ENCODE results near the gene SNX5.
"Not testable (repeated sequence)": the region's sequence is repeated elsewhere in the genome, so short reads cannot be mapped to it uniquely, and the experiment has no call there.

SNX5 gene

DNA sequence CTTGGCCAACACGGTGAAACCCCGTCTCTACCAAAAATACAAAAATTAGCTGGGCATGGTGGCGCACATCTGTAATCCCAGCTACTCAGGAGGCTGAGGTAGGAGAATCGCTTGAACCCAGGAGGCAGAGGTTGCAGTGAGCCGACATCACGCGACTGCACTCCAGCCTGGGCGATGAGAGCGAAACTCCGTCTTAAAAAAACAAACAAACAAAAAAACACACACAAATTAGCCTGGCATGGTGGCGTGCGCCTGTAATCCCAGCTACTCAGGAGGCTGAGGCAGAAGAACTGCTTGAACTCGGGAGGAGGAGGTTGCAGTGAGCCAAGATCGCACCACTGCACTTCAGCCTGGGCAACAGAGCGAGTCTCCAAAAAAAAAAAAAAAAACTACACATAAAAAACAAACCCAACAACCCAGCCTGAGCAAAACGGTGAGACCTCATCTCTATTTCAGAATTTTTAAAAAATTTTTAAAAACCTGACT lies 8.2 kb downstream of the SNX5 start:
- H3K9me3 Mint-ChIP-seq, H3K27me3 Mint-ChIP-seq: not testable (repeated sequence)
- Mint-ChIP-seq H3K4me1 (ENCODE audit: low read depth) (peaks cover 82% of the 10 kb centered on the region), H3K4me3 (peak overlapping the region; percentile 28), H3K27ac (peak overlapping the region; percentile 98), H3K36me3 (ENCODE audit: low read depth) (peaks cover 59% of the 10 kb centered on the region)
- intact Hi-C loops (cut with micrococcal nuclease): loop anchor here (5.0 kb wide), 1 partner anchor 177 kb away; the partner anchor contains the start of genes KAT14 and PET117

- Mint-ChIP-seq H3K9me3 (no peaks in the 10 kb centered on the region), H3K36me3 (ENCODE audit: low read depth) (peaks cover 63% of the 10 kb centered on the region), H3K27ac (peak overlapping the region; percentile 98), H3K4me1 (ENCODE audit: low read depth) (peaks cover 75% of the 10 kb centered on the region), H3K27me3 (no peaks in the 10 kb centered on the region), H3K4me3 (no peak overlapping the region)
- intact Hi-C loops (cut with micrococcal nuclease): loop anchor here (2.0 kb wide), 1 partner anchor 14 kb away; no protein-coding TSS in a partner anchor
These were observed 9.4 kb downstream of the SNX5 start for GRCh38 chr20:17959257-17959627.

- Mint-ChIP-seq H3K4me1 (ENCODE audit: low read depth) (peaks cover 78% of the 10 kb centered on the region), H3K9me3 (no peaks in the 10 kb centered on the region), H3K27ac (peak overlapping the region; percentile 98), H3K27me3 (no peaks in the 10 kb centered on the region), H3K4me3 (no peak overlapping the region), H3K36me3 (ENCODE audit: low read depth) (peaks cover 64% of the 10 kb centered on the region)
- intact Hi-C loops (cut with micrococcal nuclease): loop anchor here (2.0 kb wide), 1 partner anchor 14 kb away; no protein-coding TSS in a partner anchor
These were observed 10.0 kb downstream of the SNX5 start for GRCh38 chr20:17958373-17959256.

- H3K36me3 Mint-ChIP-seq (ENCODE audit: low read depth): peaks cover 66% of the 10 kb centered on the region
- no peak overlapping the region for H3K4me3 Mint-ChIP-seq
- intact Hi-C loops (cut with micrococcal nuclease): loop anchor here (2.0 kb wide), 1 partner anchor 15 kb away; no protein-coding TSS in a partner anchor
These were observed 10.9 kb downstream of the SNX5 start for GRCh38 chr20:17957505-17958363.

DNA sequence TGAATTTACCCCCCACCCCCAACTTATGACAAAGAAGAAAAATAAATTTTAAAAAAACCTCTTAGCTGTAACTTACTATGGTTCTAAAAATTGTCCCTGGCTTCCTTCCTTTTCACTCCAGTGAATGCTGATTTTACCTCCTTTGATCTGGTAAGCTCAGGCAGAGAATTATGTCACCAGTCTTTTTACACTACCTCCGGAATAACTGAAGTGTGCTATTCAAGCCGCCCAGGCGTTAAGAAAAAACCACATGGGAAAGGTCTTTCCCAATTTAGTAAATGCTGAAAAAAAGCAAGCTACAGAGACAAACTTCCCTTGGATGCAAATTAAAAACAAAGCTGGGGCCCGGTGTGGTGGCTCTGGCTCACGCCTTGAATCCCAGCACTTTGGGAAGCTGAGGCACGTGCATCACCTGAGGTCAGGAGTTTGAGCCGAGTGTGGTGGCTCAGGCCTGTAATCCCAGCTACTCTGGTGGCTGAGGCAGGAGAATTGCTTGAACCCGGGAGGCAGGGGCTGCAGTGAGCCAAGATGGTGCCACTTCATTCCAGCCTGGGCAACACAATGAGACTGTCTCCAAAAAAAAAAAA lies 12.4 kb downstream of the SNX5 start:
- Mint-ChIP-seq H3K4me1 (ENCODE audit: low read depth) (peaks cover 63% of the 10 kb centered on the region), H3K27me3 (no peaks in the 10 kb centered on the region), H3K4me3 (no peak overlapping the region), H3K36me3 (ENCODE audit: low read depth) (peaks cover 76% of the 10 kb centered on the region), H3K9me3 (no peaks in the 10 kb centered on the region), H3K27ac (peak overlapping the region; percentile 56)
- intact Hi-C loops (cut with micrococcal nuclease): no loop called here

More at GRCh38 chr20:17957505-17958363, 10.9 kb downstream of the SNX5 start:
- Mint-ChIP-seq H3K27me3 (no peaks in the 10 kb centered on the region), H3K4me1 (ENCODE audit: low read depth) (peaks cover 78% of the 10 kb centered on the region), H3K9me3 (no peaks in the 10 kb centered on the region), H3K27ac (peak overlapping the region; percentile 51)

- no peak overlapping the region for H3K4me3 Mint-ChIP-seq
- H3K9me3 Mint-ChIP-seq: no peaks in the 10 kb centered on the region
- H3K27ac Mint-ChIP-seq: no peak overlapping the region
- peaks cover 54% of the 10 kb centered on the region for H3K4me1 Mint-ChIP-seq (ENCODE audit: low read depth)
- H3K36me3 Mint-ChIP-seq (ENCODE audit: low read depth): peaks cover 77% of the 10 kb centered on the region
- no peaks in the 10 kb centered on the region for H3K27me3 Mint-ChIP-seq
- intact Hi-C loops (cut with micrococcal nuclease): no loop called here
These were observed 13.3 kb downstream of the SNX5 start for GRCh38 chr20:17955302-17955701.

GRCh38 chr20:17953935-17954334 lies 14.7 kb downstream of the SNX5 start:
- Mint-ChIP-seq H3K27ac (no peak overlapping the region), H3K4me3 (no peak overlapping the region), H3K4me1 (ENCODE audit: low read depth) (peaks cover 40% of the 10 kb centered on the region), H3K36me3 (ENCODE audit: low read depth) (peaks cover 78% of the 10 kb centered on the region), H3K27me3 (no peaks in the 10 kb centered on the region), H3K9me3 (no peaks in the 10 kb centered on the region)
- intact Hi-C loops (cut with micrococcal nuclease): no loop called here

GRCh38 chr20:17952692-17953684 lies 15.6 kb downstream of the SNX5 start:
- intact Hi-C loops (cut with micrococcal nuclease): no loop called here
- no peaks in the 10 kb centered on the region for H3K9me3 Mint-ChIP-seq
- no peak overlapping the region for H3K4me3 Mint-ChIP-seq
- H3K36me3 Mint-ChIP-seq (ENCODE audit: low read depth): peaks cover 88% of the 10 kb centered on the region
- H3K4me1 Mint-ChIP-seq (ENCODE audit: low read depth): peaks cover 37% of the 10 kb centered on the region
- H3K27me3 Mint-ChIP-seq: no peaks in the 10 kb centered on the region
- peak overlapping the region; percentile 66 for H3K27ac Mint-ChIP-seq

DNA sequence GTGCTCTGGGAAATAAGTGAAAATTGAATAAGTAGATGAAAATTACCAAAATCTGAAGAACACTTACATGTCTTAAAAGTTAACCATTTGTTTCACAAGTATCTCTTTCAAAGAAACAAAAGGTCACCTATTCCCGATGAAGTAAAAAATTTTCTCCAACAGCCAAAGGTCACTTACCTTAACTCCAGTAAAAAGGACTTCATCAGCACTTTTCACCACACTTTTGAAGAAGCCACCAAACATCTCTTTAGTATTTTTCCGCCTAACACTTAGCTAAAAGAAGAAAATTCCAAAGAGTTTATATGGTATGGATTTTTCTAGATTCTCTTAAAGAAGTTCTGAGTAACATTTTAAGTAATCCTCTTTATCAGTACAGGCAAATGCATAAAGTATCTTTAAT lies 17.3 kb downstream of the SNX5 start:
- Mint-ChIP-seq H3K27ac (no peak overlapping the region), H3K4me3 (no peak overlapping the region), H3K36me3 (ENCODE audit: low read depth) (peaks cover 99% of the 10 kb centered on the region), H3K4me1 (ENCODE audit: low read depth) (peaks cover 31% of the 10 kb centered on the region), H3K27me3 (no peaks in the 10 kb centered on the region), H3K9me3 (no peaks in the 10 kb centered on the region)
- intact Hi-C loops (cut with micrococcal nuclease): loop anchor here (1.0 kb wide), 1 partner anchor 13 kb away; no protein-coding TSS in a partner anchor

DNA sequence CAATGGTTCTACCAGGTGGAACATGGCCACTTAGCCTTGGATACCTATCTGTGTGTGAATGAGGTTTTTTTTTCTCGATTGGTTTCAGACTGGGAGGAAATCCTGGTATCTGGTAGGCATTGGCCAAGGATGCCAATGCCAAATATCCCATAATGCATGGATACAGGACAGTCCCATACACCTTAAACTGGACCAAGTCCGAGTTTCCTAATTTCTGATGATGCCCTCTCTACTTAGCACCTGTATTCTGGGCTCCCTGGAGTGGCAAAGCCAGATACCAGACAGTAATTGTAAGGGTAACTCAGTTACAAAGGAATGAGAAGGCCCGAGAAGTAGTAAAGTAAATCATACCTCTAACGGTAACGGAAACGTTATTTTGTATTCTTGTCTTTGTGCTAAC lies 17.9 kb downstream of the SNX5 start:
- intact Hi-C loops (cut with micrococcal nuclease): loop anchor here (1.0 kb wide), 1 partner anchor 14 kb away; no protein-coding TSS in a partner anchor

GRCh38 chr20:17949899-17950298 lies 18.7 kb downstream of the SNX5 start:
- no peak overlapping the region for H3K27ac Mint-ChIP-seq
- no peak overlapping the region for H3K4me3 Mint-ChIP-seq
- H3K4me1 Mint-ChIP-seq (ENCODE audit: low read depth): peaks cover 28% of the 10 kb centered on the region
- peaks cover 99% of the 10 kb centered on the region for H3K36me3 Mint-ChIP-seq (ENCODE audit: low read depth)
- intact Hi-C loops (cut with micrococcal nuclease): loop anchor here (10.0 kb wide), 1 partner anchor 45 kb away; no protein-coding TSS in a partner anchor
- no peaks in the 10 kb centered on the region for H3K27me3 Mint-ChIP-seq
- no peaks in the 10 kb centered on the region for H3K9me3 Mint-ChIP-seq

More for the DNA sequence above, 17.9 kb downstream of the SNX5 start:
- Mint-ChIP-seq H3K36me3 (ENCODE audit: low read depth) (peaks cover 99% of the 10 kb centered on the region), H3K27ac (no peak overlapping the region), H3K4me3 (no peak overlapping the region), H3K27me3 (no peaks in the 10 kb centered on the region), H3K9me3 (no peaks in the 10 kb centered on the region), H3K4me1 (ENCODE audit: low read depth) (peaks cover 25% of the 10 kb centered on the region)

DNA sequence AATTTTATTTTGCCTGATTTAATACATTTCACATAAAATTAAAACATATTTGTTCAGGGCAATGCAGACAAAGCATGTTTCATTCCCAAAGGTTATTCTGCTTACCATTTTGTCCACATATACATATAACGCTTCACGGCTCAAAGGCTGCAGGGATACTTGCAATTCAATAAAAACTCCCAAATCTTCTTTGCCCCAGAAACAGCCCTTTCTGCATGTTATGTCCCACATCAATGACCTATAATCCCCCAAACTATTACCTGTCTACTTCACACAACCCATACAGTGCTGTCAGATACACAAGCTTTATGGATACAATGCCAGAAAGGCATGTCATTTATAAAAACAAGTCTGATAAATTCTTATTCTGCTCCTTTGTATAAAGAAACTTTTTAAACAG lies 20.2 kb downstream of the SNX5 start:
- Mint-ChIP-seq H3K27ac (no peak overlapping the region), H3K27me3 (no peaks in the 10 kb centered on the region), H3K36me3 (ENCODE audit: low read depth) (peaks cover 98% of the 10 kb centered on the region), H3K9me3 (no peaks in the 10 kb centered on the region), H3K4me1 (ENCODE audit: low read depth) (peaks cover 31% of the 10 kb centered on the region), H3K4me3 (no peak overlapping the region)
- intact Hi-C loops (cut with micrococcal nuclease): loop anchor here (10.0 kb wide), 1 partner anchor 46 kb away; no protein-coding TSS in a partner anchor

Data from dendritic cell treated with granulocyte-macrophage colony-stimulating factor and Interleukin-4, amounts not matched to agents 40 ng/mL and 50 ng/mL, for 4 days (primary cell).